Measurements from ENCODE around the gene PPP1R37.

Gene PPP1R37

DNA sequence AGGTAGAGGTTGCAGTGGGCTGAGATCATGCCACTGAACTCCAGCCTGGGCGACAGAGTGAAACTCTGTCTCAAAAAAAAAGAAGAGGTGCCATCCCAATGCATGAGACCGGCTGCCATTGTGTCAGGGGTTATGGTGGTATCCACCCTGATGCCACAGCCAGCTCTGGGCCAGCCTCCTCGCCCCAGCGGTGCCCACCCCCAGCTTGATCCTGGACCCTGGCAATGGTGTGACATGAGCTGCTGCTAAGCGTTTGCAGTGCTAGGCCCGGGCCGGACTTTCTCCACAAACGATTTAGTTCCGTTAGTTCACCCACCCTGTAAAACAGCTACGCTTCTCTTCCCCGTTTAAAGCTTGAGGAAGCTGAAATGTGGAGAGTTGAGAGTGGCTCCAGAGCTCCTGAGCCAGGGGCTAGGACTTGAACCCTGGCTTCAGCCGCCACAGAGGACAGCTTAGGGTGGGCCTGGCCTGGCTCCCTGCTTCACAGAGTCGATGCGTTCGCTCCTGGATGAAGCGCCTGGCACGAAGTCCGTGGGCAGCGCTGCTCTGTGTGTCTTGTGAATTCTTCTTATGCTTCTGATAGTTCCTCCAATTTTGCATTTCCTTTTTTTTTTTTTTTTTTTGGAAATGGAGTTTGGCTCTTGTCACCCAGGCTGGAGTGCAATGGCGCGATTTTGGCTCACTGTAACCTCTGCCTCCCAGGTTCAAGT, 42.4 kb downstream of the PPP1R37 start:
- Histone ChIP-seq H3K36me3 (peaks cover 0 to 9% (median under 1%) of the 10 kb centered on the region in 3 donors), H3K4me3 (no peak overlapping the region), H3K9me3 (no peaks in the 10 kb centered on the region), H3K27me3 (no peaks in the 10 kb centered on the region), H3K27ac (no peak overlapping the region), H3K4me1 (no peaks in the 10 kb centered on the region)
- DNase-seq: no peak
- no peak for TF ChIP-seq CTCF (IDR thresholded peaks at IDR 0.05)
- intact Hi-C loops (cut with DNase I; ENCODE audit: low total_unique reads): no loop called here

DNA sequence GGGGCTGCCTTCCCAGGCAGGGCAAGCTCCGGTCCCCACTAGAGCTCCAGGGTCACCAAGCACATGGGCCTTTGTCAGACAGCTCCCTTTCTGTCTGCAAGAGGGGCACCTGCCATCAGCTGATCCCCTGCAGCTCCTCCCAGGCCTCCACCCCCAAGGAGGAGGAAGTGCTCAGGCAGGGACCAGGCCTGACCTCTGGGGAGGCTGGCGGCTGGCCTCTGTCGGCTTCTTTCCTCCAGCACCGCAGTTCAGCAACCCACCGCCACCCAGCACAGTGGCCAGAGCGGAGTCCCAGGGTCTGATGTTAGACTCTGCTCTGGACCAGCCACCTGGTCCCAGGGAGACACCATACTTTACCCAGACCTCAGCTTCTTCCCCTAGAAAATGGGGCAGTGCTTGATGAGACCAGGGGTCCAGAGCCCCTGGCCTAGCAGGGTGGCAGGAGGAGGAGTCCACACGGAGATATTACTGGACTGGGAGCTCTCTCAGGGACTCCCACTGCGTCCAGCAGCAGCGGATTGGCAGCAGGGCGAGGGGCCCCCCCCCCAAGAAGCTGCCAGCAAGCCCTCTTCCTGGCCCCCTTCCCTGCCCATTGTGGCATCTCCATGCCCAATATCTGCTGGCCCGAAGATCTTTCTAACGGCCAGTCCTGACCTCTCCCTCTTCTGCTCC, 43.7 kb downstream of the PPP1R37 start:
- Histone ChIP-seq H3K4me3 (no peak overlapping the region), H3K4me1 (no peaks in the 10 kb centered on the region), H3K27me3 (no peaks in the 10 kb centered on the region), H3K27ac (no peak overlapping the region), H3K36me3 (peaks cover 6 to 22% (median 14%) of the 10 kb centered on the region in 3 donors), H3K9me3 (no peaks in the 10 kb centered on the region)
- no peak for TF ChIP-seq CTCF (IDR thresholded peaks at IDR 0.05)
- no peak for DNase-seq
- intact Hi-C loops (cut with DNase I; ENCODE audit: low total_unique reads): no loop called here

GRCh38 chr19:45137179-45137761, 44.3 kb downstream of the PPP1R37 start:
- Histone ChIP-seq H3K27me3 (no peaks in the 10 kb centered on the region), H3K9me3 (no peaks in the 10 kb centered on the region), H3K4me3 (no peak overlapping the region), H3K36me3 (peaks cover 12 to 25% (median 19%) of the 10 kb centered on the region in 3 donors), H3K27ac (no peak overlapping the region), H3K4me1 (no peaks in the 10 kb centered on the region)
- intact Hi-C loops (cut with DNase I; ENCODE audit: low total_unique reads): no loop called here
- no peak for TF ChIP-seq CTCF (IDR thresholded peaks at IDR 0.05)
- DNase-seq: no peak

- intact Hi-C loops (cut with DNase I; ENCODE audit: low total_unique reads): no loop called here
- no peak overlapping the region for H3K4me3 ChIP-seq
- H3K27me3 ChIP-seq: no peaks in the 10 kb centered on the region
- no peak for DNase-seq
- H3K4me1 ChIP-seq: no peaks in the 10 kb centered on the region
- H3K27ac ChIP-seq: no peak overlapping the region
- no peaks in the 10 kb centered on the region for H3K9me3 ChIP-seq
- H3K36me3 ChIP-seq: peaks cover 22 to 36% (median 23%) of the 10 kb centered on the region in 3 donors
- no peak for TF ChIP-seq CTCF (IDR thresholded peaks at IDR 0.05)
Observed at GRCh38 chr19:45138303-45138751, 45.3 kb downstream of the PPP1R37 start.

DNA sequence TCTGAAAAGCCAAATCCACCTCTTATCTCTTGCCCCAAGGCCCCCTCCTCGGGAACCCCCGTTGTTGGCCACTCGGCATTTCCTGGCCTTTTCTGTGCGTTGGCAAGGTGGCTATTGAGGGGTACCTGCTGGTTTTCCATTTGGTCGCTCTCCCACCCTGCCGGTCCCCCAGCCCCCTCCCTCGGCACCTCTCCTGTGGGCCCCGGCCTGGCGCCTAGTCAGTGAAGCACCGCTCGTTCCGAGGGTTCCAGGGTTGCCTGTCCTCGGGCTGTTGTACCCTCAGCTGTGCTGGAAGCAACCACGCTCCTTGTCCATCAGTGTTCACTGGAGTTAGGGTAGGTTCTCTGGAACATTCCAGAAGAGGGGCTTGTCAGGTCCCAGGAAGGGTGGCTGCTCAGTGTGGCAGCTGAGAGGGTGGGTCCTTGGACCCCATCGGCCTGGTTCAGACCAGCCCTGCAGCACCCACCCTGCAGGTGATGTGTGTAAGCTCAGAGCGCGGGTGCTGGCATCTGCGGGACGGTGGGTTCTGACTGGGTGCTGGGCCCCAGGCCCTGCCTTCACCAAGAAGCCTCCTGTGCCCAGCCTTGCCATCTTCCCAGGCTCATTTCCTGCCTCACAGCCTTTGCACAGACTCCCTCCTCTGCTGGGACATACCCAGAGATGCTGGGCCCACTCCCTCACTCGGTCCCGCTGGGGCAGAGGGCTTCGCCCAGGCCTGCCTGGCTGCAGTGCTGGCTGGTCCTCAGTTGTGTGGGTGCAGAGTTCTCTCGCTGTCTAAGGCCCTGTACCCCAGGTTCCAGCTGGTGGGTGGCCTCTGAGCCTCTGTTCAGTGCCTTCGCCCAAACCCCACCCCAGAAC, 46.5 kb downstream of the PPP1R37 start:
- Histone ChIP-seq H3K4me3 (no peak overlapping the region), H3K9me3 (no peaks in the 10 kb centered on the region), H3K4me1 (no peaks in the 10 kb centered on the region), H3K36me3 (peaks cover 33 to 47% (median 35%) of the 10 kb centered on the region in 3 donors), H3K27ac (no peak overlapping the region), H3K27me3 (no peaks in the 10 kb centered on the region)
- DNase-seq: no peak
- no peak for TF ChIP-seq CTCF (IDR thresholded peaks at IDR 0.05)
- intact Hi-C loops (cut with DNase I; ENCODE audit: low total_unique reads): no loop called here

Measured in tibial artery (tissue), 4 donors.